Superior temporal gyrus (tissue), 1 donor: ENCODE data around the gene SLC7A10.
"Not testable (repeated sequence)": the region's sequence is repeated elsewhere in the genome, so short reads cannot be mapped to it uniquely, and the experiment has no call there.

ENCODE experiments used
- DNase-seq: peaks from one replicate; pipeline ENCODE4 v3.0.0-alpha.2; 2016; ENCODE audit errors: extremely low spot score

The SLC7A10 gene

DNA sequence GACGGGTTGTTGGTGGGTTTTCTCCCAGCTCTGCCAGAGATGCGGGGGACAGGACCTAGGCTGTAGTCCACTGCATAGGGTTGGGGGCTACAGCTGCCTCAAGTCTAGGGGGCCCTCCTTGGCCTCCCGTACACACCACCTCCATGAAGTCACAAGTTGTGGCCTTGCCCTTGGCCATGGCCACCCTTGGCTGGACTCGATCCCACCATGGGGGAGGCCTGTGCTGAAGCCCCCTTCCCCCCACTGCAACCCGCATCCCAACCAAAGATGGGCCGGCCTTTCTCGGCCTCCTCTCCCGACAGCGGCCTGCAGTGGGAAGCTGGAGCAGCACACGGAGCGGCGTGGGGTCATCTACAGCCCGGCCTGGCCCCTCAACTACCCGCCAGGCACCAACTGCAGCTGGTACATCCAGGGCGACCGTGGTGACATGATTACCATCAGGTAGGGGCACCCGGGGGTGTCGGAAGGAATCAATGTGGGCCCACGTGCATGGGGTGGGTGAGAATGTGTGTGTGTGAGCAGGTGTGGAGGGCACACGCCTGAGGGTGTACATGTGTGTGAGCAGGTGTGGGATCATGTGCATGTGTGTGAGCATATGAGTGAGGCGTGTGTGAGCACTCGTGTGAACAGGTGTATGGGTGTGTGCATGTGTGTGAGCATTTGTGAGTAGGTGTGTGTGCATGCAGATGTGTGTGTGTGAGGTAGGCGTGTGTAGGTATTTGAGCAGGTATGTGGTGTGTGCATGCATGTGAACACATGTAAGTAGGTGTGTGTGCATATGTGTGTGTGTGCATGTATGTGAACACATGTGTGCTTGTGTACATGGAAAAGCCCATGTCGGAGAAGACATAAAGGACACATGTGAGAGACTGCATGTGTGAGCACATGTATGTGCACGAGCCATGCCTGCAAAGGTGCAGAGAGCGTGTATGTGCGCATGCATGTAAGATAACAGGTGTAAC, 22.8 kb downstream of the SLC7A10 start:
- DNase-seq: no peak

DNA sequence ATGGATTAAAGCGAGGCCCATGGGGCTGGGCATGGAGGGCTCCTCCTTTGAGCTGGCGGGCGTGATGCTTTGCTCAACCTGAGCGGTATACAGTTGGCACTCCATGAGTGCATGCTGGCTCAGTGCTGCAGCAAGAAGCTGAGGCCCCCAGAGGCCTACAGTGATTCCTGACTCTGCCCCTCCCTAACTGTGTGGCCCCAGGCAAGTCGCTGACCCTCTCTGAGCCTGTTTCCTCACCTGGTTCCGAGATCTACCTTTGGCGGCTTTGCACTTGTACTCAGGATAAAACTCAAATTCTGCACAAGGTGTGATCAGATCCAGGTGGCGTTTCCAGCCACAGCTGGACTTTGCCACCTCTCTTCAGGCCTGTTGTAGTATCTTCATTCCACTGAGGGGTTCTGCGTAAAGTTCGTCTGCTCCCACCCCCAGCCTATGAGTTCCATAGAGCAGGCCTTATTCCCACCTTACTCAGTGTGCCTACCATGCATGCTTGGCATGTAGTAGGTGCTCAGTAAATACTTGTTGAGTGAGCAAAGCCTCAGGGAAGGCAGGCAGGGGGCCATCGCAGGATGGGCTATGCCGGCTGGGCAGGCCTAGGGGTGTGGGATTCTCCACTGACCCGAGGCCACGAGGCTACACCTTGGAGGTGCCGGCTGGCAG, 23.6 kb downstream of the SLC7A10 start:
- DNase-seq: no peak

DNA sequence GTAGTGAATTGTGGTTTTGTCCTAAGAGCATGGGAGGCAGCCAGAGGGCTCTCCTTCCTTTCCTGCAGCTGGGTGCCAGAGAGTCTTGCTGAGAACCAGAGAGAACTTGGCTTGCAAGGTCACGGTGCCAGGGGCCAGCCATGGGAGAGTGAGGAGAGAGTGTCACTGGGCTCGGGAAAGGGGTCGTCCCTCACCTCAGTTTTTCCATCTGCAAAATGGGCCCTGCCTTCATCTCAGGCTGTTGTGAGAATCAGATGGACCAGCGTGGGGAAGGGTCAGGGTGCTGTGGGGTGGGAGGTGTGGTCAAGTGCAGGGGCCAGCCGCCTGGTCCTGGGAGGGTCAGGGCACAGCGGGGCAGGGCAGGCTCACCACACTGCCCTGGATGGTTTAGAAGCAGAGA, 24.2 kb downstream of the SLC7A10 start:
- no peak for DNase-seq

DNA sequence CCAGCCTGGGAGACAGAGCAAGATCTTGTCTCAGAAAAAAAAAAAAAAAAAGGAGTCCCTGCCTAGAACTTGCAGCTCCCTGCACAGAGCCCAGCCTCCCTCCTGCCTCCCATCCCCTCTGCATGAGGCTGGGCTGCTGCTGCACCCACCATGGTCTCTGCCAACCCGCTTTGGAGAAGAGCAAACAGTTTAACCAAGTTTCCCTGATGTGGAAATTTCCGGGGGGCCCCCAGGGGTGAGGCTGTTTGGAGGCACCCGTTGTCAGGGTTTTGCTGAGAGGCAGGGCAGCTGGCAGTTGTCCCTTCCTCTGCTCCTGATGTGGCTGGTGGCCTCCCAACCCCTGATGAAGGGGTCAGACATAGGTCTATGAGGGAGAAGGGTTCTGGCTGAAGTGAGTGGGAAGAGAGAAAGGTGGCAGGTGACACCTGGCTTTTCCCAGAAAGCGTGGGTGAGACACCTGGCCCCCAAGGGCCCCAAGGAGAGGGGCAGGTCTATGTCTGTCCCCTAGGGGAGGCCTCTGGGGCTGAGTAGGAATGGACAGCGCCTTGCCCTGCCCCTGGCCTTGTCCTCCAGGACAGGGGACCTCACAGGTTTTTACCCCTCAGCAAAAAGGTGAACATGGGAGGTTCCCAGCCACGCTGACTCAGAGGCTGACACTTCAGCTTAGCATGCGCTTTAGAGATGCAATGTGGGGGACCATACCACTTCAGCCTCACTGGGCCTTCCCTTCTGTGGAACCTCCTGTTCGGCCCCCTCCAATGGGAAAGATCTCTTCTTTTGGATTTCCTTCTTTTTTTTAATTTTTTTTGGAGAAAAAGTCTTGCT, 26.0 kb downstream of the SLC7A10 start:
- no peak for DNase-seq

DNA sequence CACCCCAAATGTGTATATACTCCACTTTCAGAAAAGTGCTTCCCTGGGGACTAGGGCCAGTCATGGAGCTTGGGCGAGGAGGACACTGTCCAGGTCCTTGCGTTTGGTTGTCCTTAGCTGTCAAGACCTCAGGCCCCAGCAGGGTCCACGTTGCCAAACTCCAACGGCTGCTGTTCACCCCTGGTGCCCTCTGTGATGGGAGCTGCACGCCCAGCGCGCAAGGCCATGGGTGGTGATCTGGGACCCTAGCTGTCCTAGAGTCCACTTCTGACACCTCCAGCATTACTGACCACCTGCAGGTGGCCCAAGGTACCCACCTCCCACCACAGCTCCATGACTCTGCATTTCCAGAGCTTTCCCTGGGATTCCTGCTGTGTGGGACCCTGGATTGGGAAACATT, 27.5 kb downstream of the SLC7A10 start:
- DNase-seq: no peak

DNA sequence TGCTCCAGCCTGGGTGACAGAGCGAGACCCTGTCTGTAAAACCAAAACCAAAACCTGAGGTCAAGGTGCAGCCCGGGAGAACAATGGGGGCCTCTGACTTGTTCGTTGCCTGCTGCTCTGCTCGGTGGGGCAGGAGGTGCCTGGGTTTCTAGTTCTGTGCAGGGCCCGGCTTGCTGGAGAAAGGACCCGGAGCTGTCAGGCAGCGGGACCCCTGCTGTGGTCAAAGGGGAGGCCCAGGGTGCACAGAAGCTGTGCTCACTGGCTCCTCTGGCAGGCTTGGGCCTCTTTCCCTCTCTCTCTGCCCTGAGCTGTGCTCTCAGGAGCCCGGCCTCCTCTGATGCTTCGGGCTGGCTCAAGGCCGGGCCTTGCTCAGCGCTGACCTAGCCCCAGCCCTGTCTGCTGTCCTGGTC, 28.1 kb downstream of the SLC7A10 start:
- DNase-seq: no peak

DNA sequence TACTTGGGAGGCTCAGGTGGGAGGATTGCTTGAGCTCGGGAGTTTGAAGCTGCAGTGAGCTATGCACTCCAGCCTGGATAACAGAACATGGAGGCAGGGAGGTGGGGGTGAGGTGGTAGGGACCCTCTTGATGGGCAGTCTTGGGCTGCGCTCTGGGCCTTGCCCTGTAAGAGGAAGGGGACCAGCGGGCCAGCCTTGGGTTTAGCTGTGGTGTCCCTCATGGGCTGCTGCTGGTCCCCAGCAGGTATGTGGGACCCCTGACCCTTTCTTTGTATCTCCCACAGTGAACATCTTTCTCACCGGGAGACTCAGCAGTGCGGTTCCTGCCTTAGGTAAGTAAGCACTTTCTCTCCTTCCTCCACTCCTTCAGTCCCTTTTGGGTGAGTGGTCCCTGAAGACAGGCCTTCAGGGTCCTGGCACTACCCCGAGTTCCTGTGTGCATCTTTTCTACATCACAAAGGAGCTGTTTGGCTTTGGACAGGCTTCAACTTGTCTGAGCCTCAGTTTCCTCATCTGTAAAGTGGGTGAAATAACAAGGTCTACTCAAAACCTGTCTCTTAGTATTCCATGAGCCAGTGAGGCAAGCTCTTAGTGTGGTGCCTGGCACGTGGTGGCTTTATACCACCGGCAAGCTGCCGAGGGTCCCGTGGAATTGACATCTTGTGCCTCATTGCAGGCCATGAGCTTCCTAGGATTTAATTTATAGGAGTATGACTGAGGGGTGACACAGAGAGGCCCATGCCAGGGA, 29.0 kb downstream of the SLC7A10 start:
- no peak for DNase-seq

DNA sequence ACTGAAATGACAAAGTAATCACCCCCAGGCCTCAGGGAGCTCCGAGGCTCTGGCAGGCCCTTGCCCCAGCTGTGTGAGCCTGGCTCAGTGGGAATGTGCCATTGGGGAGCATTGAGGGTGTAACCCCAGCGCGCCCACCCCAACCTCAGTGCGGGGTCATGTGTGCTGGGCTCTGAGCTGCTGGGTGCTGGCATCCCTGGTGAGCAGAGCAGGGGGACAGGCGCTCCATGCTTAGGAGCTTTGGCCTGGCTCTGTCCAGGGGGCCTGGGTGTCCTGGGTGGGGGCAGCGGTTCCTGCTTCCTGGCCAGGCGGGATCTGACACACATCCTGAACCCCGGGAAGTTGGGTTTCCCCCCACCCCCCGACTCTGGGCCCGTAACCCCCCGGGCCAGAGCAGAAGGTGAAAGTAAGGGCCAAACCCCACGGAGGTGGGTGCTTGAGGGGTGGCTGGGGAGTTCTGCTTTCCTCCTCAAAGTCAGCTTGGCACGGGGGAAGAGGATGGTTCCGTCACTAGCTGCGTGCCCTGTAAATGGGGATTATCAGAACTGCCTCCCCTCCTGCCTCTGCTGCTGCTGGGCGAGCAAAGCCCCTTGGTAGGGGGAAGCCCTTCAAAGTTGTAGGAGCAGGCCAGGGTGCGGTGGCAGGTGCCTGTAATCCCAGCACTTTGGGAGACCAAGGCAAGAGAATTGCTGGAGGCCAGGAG, 29.9 kb downstream of the SLC7A10 start:
- no peak for DNase-seq

DNA sequence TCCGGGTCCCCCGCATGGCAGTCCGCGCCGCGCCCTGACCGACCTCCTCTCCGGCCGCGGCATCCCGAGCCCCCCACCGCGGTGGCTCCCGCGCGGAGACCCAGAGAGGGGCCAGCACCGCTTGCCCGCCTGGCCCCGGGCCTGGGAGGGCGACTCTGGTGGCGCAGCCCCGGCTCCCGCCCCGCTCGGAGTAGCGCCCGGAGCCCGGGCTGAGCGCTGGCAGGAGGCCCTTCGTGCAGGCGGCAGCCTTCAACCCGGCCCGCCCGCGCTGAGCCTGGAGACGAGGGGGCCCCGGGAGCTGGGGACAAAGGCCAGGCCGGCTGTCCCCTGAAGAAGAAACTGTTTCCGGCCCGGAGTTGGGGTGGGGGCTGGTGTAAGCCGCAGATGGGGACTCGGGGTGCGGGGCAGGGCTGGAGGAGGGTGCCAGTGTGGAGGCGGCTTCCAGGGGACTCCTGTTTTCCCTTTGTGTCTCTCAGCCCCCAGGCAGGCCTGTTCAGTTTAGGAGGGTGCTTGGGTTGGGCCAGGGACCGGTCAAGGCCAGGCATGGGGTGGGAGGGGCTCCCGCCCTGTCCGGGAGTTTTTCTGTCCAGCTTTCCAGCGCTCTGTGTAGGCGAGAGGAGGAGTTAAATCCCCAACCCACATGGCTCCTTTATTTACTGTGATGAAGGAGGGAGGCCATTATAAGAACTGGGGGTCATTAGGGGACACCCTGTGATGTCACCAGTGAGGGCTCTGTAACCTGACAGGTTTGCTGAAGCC, 30.6 kb downstream of the SLC7A10 start:
- no peak for DNase-seq

DNA sequence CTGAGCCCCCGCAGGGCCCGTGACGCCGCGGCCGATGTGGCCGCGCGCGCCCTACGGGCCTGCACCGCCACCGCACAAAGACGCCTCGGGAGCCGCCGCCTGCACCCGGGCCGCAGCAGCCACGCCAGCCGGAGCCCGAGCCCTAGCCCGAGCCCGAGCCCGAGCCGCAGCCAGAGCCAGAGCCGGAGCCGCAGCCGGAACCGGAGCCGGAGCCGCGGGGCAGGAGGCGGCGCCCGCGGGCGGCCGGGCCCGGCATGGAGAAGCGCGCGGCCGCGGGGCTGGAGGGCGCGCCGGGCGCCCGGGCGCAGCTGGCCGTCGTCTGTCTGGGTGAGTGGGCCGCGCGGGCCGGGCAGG, 31.1 kb downstream of the SLC7A10 start:
- DNase-seq: no peak

DNA sequence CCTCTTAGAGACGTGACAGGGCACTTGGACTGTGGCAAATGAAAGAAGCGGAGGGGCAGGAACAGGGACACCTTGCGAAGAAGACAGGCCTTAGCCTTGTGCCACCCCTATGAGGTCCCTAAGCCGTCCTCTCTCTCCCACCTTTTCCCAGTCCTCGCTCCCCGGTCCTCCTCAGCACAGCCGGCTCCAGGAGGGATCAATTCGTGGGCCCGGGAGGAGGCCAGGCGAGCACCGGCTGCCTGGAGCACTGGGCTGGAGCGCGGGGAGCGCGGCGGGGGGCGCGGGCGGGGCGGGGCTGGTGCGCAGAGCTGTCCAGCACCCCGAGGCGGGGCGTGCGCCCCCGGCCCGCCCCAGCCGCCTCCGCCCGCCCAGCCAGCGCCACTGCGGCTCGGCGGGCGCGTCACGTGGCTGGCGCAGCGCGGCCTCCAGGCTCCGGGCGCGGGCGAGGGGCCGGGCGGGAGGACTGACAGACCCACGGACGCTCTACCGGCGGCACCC, 31.7 kb downstream of the SLC7A10 start, which contains the start of gene LRP3:
Gene LRP3 (plus strand): TSS at position 466 of the 498 bp plus-strand sequence. CDS start 456 bp downstream, outside the sequence.
- no peak for DNase-seq

DNA sequence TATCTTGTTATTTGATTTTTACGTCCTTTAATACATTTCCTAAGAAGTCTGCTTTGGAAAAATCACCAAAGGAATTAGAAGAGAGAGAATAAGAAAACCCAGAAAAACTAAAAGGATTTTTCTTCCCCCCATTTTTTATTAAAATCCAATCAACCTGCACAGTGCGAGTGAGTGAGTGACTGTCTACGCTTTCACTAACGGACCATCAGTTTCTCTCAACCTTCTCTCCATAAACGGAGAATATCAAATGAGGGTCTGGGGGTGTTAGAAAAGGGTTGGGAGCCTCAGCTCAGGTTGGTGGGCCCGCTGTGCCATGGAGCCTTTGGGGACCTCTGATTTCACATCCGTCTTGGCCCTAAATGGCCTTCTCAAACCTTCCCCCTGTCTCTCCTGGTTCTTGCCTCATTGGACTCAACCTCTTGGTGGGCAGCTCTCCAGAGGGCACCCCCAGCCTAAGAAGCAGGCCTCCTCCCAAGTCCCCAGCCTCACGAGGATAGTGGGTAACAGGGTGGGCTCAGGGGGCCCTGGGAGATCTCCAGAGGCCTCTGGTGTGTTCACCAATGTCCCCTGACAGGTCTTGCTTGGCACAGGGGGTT, 32.3 kb downstream of the SLC7A10 start:
- no peak for DNase-seq

DNA sequence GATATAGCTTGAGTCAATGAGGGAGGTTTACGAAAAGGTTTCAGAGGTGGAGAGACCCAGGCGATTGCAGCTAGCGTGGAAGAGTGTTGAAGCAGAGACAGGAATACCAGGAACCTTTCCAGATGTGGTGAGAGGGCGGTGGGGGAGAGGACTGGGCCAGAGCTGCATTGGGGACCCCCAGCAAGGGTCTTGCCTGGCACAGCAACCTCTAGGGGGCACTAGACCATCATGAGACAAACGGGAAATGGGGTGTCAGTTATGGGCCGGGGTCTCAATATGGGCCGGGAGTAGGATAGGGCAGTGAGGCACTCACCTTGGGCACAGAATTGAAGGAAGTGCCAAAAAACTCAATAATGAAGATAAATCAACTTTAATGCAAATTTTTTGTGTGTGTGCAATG, 33.6 kb downstream of the SLC7A10 start:
- DNase-seq: no peak

DNA sequence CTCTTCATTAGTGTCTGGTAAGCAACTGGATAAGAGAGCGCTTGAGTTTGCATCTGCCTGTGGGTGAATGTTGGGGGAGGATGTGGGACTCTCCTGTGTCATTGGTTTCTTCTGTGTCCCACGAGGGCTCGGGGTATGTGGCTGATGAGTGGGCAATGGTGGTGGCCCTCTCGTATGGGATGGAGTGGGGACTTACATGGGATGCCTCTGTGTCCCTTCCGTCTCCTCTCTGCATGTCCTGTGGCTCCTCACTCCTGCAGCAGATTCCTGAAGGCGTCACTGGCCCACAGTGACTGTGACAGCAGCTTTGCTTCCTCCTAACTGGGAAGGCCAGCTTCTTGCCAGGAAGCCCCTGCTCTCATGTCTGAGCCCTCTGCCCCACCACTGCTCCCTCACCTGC, 34.1 kb downstream of the SLC7A10 start:
- no peak for DNase-seq

DNA sequence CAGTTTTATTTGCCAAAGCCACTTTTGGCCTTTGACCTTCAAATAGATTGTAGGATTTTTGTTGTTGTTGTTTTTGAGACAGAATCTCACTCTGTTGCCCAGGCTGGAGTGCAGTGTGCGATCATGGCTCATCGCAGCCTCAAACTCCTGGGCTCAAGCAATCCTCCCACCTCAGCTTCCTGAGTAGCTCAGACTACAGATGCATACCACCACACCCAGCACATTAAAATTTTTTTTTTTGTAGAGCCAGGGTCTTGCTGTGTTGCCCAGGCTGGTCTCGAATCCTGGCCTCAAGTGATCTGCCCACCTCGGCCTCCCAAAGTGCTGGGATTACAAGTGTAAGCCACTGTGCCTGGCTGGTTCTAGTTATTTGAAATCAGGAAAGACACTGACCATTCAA, 34.6 kb downstream of the SLC7A10 start:
- not testable (repeated sequence) for DNase-seq

DNA sequence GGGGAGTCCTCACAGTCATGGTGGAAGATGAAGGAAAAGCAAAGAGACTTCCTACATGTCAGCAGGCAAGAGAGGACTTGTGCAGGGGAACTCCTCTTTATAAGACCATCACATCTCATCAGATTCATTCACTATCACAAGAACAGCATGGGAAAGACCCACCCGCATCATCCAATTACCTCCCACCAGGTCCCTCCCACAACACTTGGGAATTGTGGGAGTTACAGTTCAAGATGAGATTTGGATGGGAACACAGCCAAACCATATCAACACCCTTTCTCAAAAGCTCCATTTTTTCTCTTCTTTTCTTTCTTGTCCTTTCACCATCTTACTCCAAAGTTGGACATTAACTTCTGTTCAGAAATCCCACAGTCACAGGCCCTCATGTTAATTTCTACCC, 36.2 kb downstream of the SLC7A10 start:
- DNase-seq: no peak

DNA sequence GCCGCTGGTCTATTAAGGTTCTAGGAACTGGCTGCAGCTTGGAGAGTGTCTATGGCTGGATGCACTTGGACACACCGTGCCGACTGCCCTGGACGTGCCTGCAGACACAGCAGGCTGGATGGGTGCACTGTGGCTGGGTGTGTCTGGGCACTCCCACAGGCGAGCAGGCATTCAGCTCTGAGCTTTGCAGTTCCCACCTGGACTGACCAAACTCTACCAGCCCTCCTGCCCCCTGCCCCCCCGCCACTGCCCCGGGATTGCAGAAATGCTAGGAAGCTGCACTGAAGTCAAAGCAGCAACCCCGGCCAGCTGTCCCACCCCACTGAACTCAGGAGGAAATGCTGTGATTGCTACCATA, 38.5 kb downstream of the SLC7A10 start:
- DNase-seq: no peak

DNA sequence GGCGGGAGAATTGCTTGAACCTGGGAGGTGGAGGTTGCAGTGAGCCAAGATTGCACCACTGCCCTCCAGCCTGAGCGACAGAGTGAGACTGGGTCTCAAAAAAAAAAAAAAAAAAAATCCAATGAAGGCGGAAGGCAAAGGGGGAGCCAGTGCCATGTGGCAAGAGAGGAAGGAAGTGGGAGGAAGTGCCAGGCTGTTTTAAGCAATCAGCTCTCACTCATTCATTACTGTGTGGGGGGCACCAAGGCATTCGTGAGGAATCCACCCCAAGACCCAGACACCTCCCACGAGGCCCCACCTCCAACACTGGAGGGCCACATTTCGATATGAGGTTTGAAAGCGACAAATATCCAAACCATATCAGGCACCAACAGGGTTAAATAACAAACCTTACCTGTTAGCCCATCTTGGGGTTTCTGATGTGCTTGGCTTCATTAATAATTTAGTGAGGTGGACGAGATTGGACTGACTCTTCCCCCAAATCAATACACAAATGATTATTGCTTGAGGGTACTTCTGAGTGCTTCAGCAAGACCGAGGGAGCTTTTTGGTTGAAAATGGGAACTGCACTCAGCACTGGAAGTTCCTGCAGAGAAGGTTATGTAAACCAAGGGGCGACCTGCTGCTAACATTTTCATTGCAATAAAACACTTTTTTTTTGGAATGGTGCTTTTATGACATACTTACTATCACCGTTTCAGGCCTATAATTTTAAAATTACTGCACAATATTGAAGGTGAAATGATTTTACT, 39.0 kb downstream of the SLC7A10 start:
- peak; percentile 40 for DNase-seq
